ENCODE data around the gene DIS3L2. TPM values are rescaled to one million over a fixed set of nuclear protein-coding genes. Genes with fewer than 3 reads are reported as not detected.

DIS3L2 gene
- total and polyA plus RNA-seq, 2 experiments from 2014 or later: 15.2 to 25.3 TPM

GRCh38 chr2:231923010-231923344, 38.5 kb upstream of the DIS3L2 start:
- no peaks in the 10 kb centered on the region for H3K9me2 ChIP-seq (ENCODE audit: insufficient read depth)
- no peak overlapping the region for H3K27ac ChIP-seq (ENCODE audit: low read depth)
- no peaks in the 10 kb centered on the region for H3F3A ChIP-seq (replicated peaks; ENCODE audit: low read depth)
- no peak overlapping the region for H3K4me2 ChIP-seq
- peaks cover 10% of the 10 kb centered on the region; the same call in 1 of the 2 replicates for H4K20me1 ChIP-seq (replicated peaks; ENCODE audit: insufficient read depth)
- no peak for TF ChIP-seq CTCF (conservative IDR thresholded peaks at IDR 0.05; ENCODE audit: low read depth in 2 of 2)
- TF ChIP-seq EZH2phosphoT487 (IDR thresholded peaks at IDR 0.05; ENCODE audit: unreplicated experiment): no peak
- no peak for TF ChIP-seq CREB1 (CRISPR knock-in tag; IDR thresholded peaks at IDR 0.05; ENCODE audit: low read depth)
- TF ChIP-seq ZNF331 (CRISPR knock-in tag; IDR thresholded peaks at IDR 0.05; ENCODE audit: low read depth): no peak
- TF ChIP-seq JUNB (IDR thresholded peaks at IDR 0.05; ENCODE audit: unreplicated experiment): no peak
- H3K27me3 Mint-ChIP-seq (ENCODE audit: insufficient read depth, low read depth, poor library complexity): peaks cover 35% of the 10 kb centered on the region
- no peak overlapping the region for H2AFZ ChIP-seq
- H3K4me3 Mint-ChIP-seq: no peak overlapping the region
- no peak for DNase-seq (ENCODE audit: low spot score)
- H3K9me3 Mint-ChIP-seq: no peaks in the 10 kb centered on the region
- no peak overlapping the region for H3K4me3 ChIP-seq
- H3K27me3 ChIP-seq (ENCODE audit: insufficient read depth): peaks cover 41% of the 10 kb centered on the region
- peaks cover 16% of the 10 kb centered on the region for H3K4me1 Mint-ChIP-seq
- H3K36me3 Mint-ChIP-seq (ENCODE audit: low read depth): no peaks in the 10 kb centered on the region
- no peaks in the 10 kb centered on the region for H3K36me3 ChIP-seq (ENCODE audit: insufficient read depth)
- no peak overlapping the region for H3K27ac Mint-ChIP-seq
- no peaks in the 10 kb centered on the region for H3K4me1 ChIP-seq (ENCODE audit: insufficient read depth)
- no peaks in the 10 kb centered on the region for H3K79me2 ChIP-seq (replicated peaks; ENCODE audit: insufficient read depth)
- ATAC-seq: no peak

GRCh38 chr2:231923951-231924888, 37.3 kb upstream of the DIS3L2 start:
- Mint-ChIP-seq H3K4me3 (peak overlapping the region; percentile 15), H3K9me3 (no peaks in the 10 kb centered on the region), H3K36me3 (ENCODE audit: low read depth) (no peaks in the 10 kb centered on the region), H3K27ac (no peak overlapping the region), H3K27me3 (ENCODE audit: insufficient read depth, low read depth, poor library complexity) (peaks cover 44% of the 10 kb centered on the region), H3K4me1 (peaks cover 16% of the 10 kb centered on the region)
- Histone ChIP-seq H3K27ac (ENCODE audit: low read depth) (no peak overlapping the region), H3K4me2 (peak overlapping the region; percentile 93), H3K79me2 (replicated peaks; ENCODE audit: insufficient read depth) (no peaks in the 10 kb centered on the region), H3F3A (replicated peaks; ENCODE audit: low read depth) (no peaks in the 10 kb centered on the region), H3K27me3 (ENCODE audit: insufficient read depth) (peaks cover 53% of the 10 kb centered on the region), H3K4me3 (peak overlapping the region; percentile 81; the same call in 1 of the 2 replicates), H2AFZ (no peak overlapping the region), H3K36me3 (ENCODE audit: insufficient read depth) (no peaks in the 10 kb centered on the region), H3K9me2 (ENCODE audit: insufficient read depth) (no peaks in the 10 kb centered on the region), H3K4me1 (ENCODE audit: insufficient read depth) (no peaks in the 10 kb centered on the region), H4K20me1 (replicated peaks; ENCODE audit: insufficient read depth) (peaks cover 10% of the 10 kb centered on the region; the same call in 1 of the 2 replicates)
- ATAC-seq (no peak), DNase-seq (ENCODE audit: low spot score) (no peak)
- TF ChIP-seq STAT1 (IDR thresholded peaks at IDR 0.05; ENCODE audit: unreplicated experiment) (no peak), REST (IDR thresholded peaks at IDR 0.05; ENCODE audit: unreplicated experiment) (peak; percentile 38)
